Activated naive CD8-positive, alpha-beta T cell treated with anti-CD3 and anti-CD28 coated beads for 36 hours (primary cell): ENCODE data around the gene CFAP299. TPM values are rescaled to one million over a fixed set of nuclear protein-coding genes. Genes with fewer than 3 reads are reported as not detected.
"Not testable (repeated sequence)": the region's sequence is repeated elsewhere in the genome, so short reads cannot be mapped to it uniquely, and the experiment has no call there.

Source experiments
- DNase-seq: peaks from one replicate; pipeline ENCODE4 v3.0.0; 2021
- H3K27ac Mint-ChIP-seq: one replicate; pipeline ENCODE4 v1.8.0; 2022; ENCODE audit warnings: mild to moderate bottlenecking, moderate library complexity, mixed read lengths
- H3K27me3 Mint-ChIP-seq: one replicate; pipeline ENCODE4 v1.8.0; 2022; ENCODE audit warnings: mild to moderate bottlenecking, mixed read lengths
- H3K36me3 Mint-ChIP-seq: one replicate; pipeline ENCODE4 v1.8.0; 2021; ENCODE audit warnings: mild to moderate bottlenecking, mixed read lengths
- H3K4me1 Mint-ChIP-seq: one replicate; pipeline ENCODE4 v1.8.0; 2021; ENCODE audit warnings: mixed read lengths
- H3K4me3 Mint-ChIP-seq: one replicate; pipeline ENCODE4 v1.8.0; 2022; ENCODE audit warnings: mild to moderate bottlenecking, moderate library complexity, mixed read lengths
- H3K9me3 Mint-ChIP-seq: one replicate; pipeline ENCODE4 v1.8.0; 2022; ENCODE audit warnings: mixed read lengths
- total RNA-seq, 2 experiments: library from RNA; stranded (reverse); gene quantifications; one replicate each; pipeline ENCODE4 v1.2.3, GENCODE V29; 2021

Gene CFAP299
- total RNA-seq, 2 experiments from 2014 or later, result not detected

- no peak overlapping the region for H3K4me3 Mint-ChIP-seq
- no peak for DNase-seq
- no peaks in the 10 kb centered on the region for H3K27me3 Mint-ChIP-seq
- peaks cover 11% of the 10 kb centered on the region for H3K36me3 Mint-ChIP-seq
- H3K4me1 Mint-ChIP-seq, result no peaks in the 10 kb centered on the region
- H3K27ac Mint-ChIP-seq, result no peak overlapping the region
- peaks cover 30% of the 10 kb centered on the region for H3K9me3 Mint-ChIP-seq
Measured at GRCh38 chr4:80740375-80740774, 404.8 kb downstream of the CFAP299 start.

- not testable (repeated sequence) for H3K4me3 Mint-ChIP-seq, H3K27ac Mint-ChIP-seq, DNase-seq, H3K36me3 Mint-ChIP-seq, H3K27me3 Mint-ChIP-seq, H3K9me3 Mint-ChIP-seq, H3K4me1 Mint-ChIP-seq
Measured at GRCh38 chr4:80749558-80749957, 414.0 kb downstream of the CFAP299 start.

GRCh38 chr4:80751200-80751599 lies 415.7 kb downstream of the CFAP299 start:
- no peak for DNase-seq
- Mint-ChIP-seq H3K4me3 (no peak overlapping the region), H3K27me3 (no peaks in the 10 kb centered on the region), H3K27ac (no peak overlapping the region), H3K9me3 (no peaks in the 10 kb centered on the region), H3K4me1 (peaks cover 2% of the 10 kb centered on the region), H3K36me3 (no peaks in the 10 kb centered on the region)

- no peak for DNase-seq
- H3K4me1 Mint-ChIP-seq, result peaks cover 6% of the 10 kb centered on the region
- H3K27me3 Mint-ChIP-seq, result no peaks in the 10 kb centered on the region
- no peaks in the 10 kb centered on the region for H3K36me3 Mint-ChIP-seq
- H3K9me3 Mint-ChIP-seq, result peaks cover 10% of the 10 kb centered on the region
- no peak overlapping the region for H3K4me3 Mint-ChIP-seq
- H3K27ac Mint-ChIP-seq, result no peak overlapping the region
Measured at GRCh38 chr4:80767944-80768343, 432.4 kb downstream of the CFAP299 start.

GRCh38 chr4:80776168-80776567 lies 440.6 kb downstream of the CFAP299 start:
- H3K4me1 Mint-ChIP-seq, result no peaks in the 10 kb centered on the region
- no peak overlapping the region for H3K4me3 Mint-ChIP-seq
- DNase-seq, result no peak
- no peak overlapping the region for H3K27ac Mint-ChIP-seq
- H3K9me3 Mint-ChIP-seq, result peaks cover 1% of the 10 kb centered on the region
- no peaks in the 10 kb centered on the region for H3K36me3 Mint-ChIP-seq
- H3K27me3 Mint-ChIP-seq, result no peaks in the 10 kb centered on the region

- no peak for DNase-seq
- H3K4me3 Mint-ChIP-seq, result no peak overlapping the region
- no peaks in the 10 kb centered on the region for H3K9me3 Mint-ChIP-seq
- H3K27me3 Mint-ChIP-seq, result no peaks in the 10 kb centered on the region
- H3K27ac Mint-ChIP-seq, result no peak overlapping the region
- no peaks in the 10 kb centered on the region for H3K4me1 Mint-ChIP-seq
- no peaks in the 10 kb centered on the region for H3K36me3 Mint-ChIP-seq
Measured at GRCh38 chr4:80781431-80781830, 445.9 kb downstream of the CFAP299 start.

GRCh38 chr4:80787306-80787705 lies 451.8 kb downstream of the CFAP299 start:
- Mint-ChIP-seq H3K36me3 (no peaks in the 10 kb centered on the region), H3K4me3 (no peak overlapping the region), H3K27me3 (no peaks in the 10 kb centered on the region), H3K4me1 (peaks cover 9% of the 10 kb centered on the region), H3K9me3 (peaks cover 1% of the 10 kb centered on the region), H3K27ac (no peak overlapping the region)
- no peak for DNase-seq

- Mint-ChIP-seq H3K4me3 (no peak overlapping the region), H3K27me3 (no peaks in the 10 kb centered on the region), H3K9me3 (peaks cover 1% of the 10 kb centered on the region), H3K36me3 (no peaks in the 10 kb centered on the region), H3K27ac (no peak overlapping the region), H3K4me1 (peaks cover 9% of the 10 kb centered on the region)
- no peak for DNase-seq
Measured at GRCh38 chr4:80788798-80789197, 453.3 kb downstream of the CFAP299 start.

- DNase-seq, result no peak
- Mint-ChIP-seq H3K9me3 (peaks cover 3% of the 10 kb centered on the region), H3K36me3 (no peaks in the 10 kb centered on the region), H3K27me3 (no peaks in the 10 kb centered on the region), H3K4me3 (no peak overlapping the region), H3K27ac (no peak overlapping the region), H3K4me1 (peaks cover 9% of the 10 kb centered on the region)
Measured at GRCh38 chr4:80790152-80790551, 454.6 kb downstream of the CFAP299 start.

GRCh38 chr4:80793660-80794059 lies 458.1 kb downstream of the CFAP299 start:
- not testable (repeated sequence) for H3K4me1 Mint-ChIP-seq, DNase-seq, H3K27me3 Mint-ChIP-seq, H3K27ac Mint-ChIP-seq, H3K4me3 Mint-ChIP-seq, H3K36me3 Mint-ChIP-seq
- H3K9me3 Mint-ChIP-seq, result peaks cover 17% of the 10 kb centered on the region

GRCh38 chr4:80798082-80798481 lies 462.6 kb downstream of the CFAP299 start:
- H3K4me3 Mint-ChIP-seq, result no peak overlapping the region
- peaks cover 16% of the 10 kb centered on the region for H3K9me3 Mint-ChIP-seq
- DNase-seq, result peak; percentile 0
- no peaks in the 10 kb centered on the region for H3K27me3 Mint-ChIP-seq
- H3K4me1 Mint-ChIP-seq, result peaks cover 7% of the 10 kb centered on the region
- H3K27ac Mint-ChIP-seq, result no peak overlapping the region
- peaks cover 6% of the 10 kb centered on the region for H3K36me3 Mint-ChIP-seq

GRCh38 chr4:80800719-80801118 lies 465.2 kb downstream of the CFAP299 start:
- not testable (repeated sequence) for H3K27me3 Mint-ChIP-seq, H3K27ac Mint-ChIP-seq, DNase-seq, H3K4me1 Mint-ChIP-seq, H3K4me3 Mint-ChIP-seq, H3K36me3 Mint-ChIP-seq
- peaks cover 15% of the 10 kb centered on the region for H3K9me3 Mint-ChIP-seq

GRCh38 chr4:80803337-80803736 lies 467.8 kb downstream of the CFAP299 start:
- H3K27ac Mint-ChIP-seq, result no peak overlapping the region
- H3K4me3 Mint-ChIP-seq, result no peak overlapping the region
- no peak for DNase-seq
- peaks cover 2% of the 10 kb centered on the region for H3K9me3 Mint-ChIP-seq
- no peaks in the 10 kb centered on the region for H3K36me3 Mint-ChIP-seq
- no peaks in the 10 kb centered on the region for H3K27me3 Mint-ChIP-seq
- peaks cover 7% of the 10 kb centered on the region for H3K4me1 Mint-ChIP-seq

GRCh38 chr4:80806472-80806871 lies 470.9 kb downstream of the CFAP299 start:
- DNase-seq, result no peak
- no peaks in the 10 kb centered on the region for H3K27me3 Mint-ChIP-seq
- peaks cover 6% of the 10 kb centered on the region for H3K4me1 Mint-ChIP-seq
- H3K9me3 Mint-ChIP-seq, result no peaks in the 10 kb centered on the region
- H3K36me3 Mint-ChIP-seq, result no peaks in the 10 kb centered on the region
- no peak overlapping the region for H3K4me3 Mint-ChIP-seq
- no peak overlapping the region for H3K27ac Mint-ChIP-seq

- H3K36me3 Mint-ChIP-seq, result no peaks in the 10 kb centered on the region
- H3K4me1 Mint-ChIP-seq, result no peaks in the 10 kb centered on the region
- no peaks in the 10 kb centered on the region for H3K9me3 Mint-ChIP-seq
- no peak overlapping the region for H3K4me3 Mint-ChIP-seq
- H3K27ac Mint-ChIP-seq, result no peak overlapping the region
- no peaks in the 10 kb centered on the region for H3K27me3 Mint-ChIP-seq
- DNase-seq, result no peak
Measured at GRCh38 chr4:80809039-80809729, 473.7 kb downstream of the CFAP299 start.

GRCh38 chr4:80811406-80811805 lies 475.9 kb downstream of the CFAP299 start:
- Mint-ChIP-seq H3K4me3 (no peak overlapping the region), H3K27me3 (no peaks in the 10 kb centered on the region), H3K9me3 (no peaks in the 10 kb centered on the region), H3K27ac (no peak overlapping the region), H3K4me1 (no peaks in the 10 kb centered on the region), H3K36me3 (no peaks in the 10 kb centered on the region)
- DNase-seq, result no peak
